ENCODE data around the gene LOXL4. TPM values are rescaled to one million over a fixed set of nuclear protein-coding genes. Genes with fewer than 3 reads are reported as not detected.

The LOXL4 gene
- 2.1 and 2.9 TPM in 2 replicates for total RNA-seq
- long read RNA-seq, partial matches to known transcripts = 1 of 6 reads
- long read RNA-seq, other reads (novel, unspliced or antisense) = 1 of 6 reads

DNA sequence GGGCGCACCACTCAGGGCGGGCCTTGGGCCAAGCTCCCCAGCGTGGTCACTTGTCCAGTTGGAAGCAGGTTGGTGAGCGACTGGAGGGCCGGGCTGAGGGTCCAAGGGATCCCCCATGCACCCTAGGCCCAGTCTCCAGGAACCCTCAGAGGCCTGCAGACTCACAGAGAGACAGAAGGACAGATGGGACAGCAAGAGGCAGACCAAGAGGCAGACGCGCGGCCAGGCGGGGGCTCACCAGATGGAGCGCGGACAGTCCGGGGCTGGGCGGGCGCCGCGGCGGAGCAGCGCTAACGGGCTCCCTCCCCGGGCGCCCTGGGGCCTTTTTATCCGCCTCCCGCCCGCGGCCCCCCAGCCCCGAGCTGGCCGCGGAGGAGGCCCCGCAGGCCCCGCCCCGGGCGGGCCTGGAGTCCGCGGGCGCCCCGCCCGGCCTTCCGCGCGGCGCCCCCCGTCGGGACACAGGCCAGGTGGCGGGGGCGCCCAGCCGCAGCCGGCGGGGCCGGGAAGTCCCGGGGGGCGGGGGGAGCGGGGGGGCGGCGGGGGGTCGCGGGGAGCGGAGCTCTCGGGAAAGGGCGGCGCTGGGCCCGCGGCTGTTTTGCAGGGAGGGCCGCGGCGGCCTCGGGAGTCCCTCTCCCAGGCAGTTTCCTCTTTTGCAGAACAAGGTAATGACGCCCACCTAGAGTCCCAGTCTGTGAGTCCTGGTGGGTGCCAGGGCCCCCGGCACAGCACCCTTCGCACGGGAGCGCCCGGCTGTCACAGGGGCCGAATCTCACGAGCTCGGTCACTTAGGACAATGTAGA is at the start of gene LOXL4:
LOXL4 (minus strand) TSS at position 301 of the 800 bp plus-strand sequence. CDS start 5,175 bp downstream, outside the sequence.
- DNase-seq (ENCODE audit: extremely low spot score, unreplicated experiment) = peak; percentile 81
- TF ChIP-seq, protein P1, sequence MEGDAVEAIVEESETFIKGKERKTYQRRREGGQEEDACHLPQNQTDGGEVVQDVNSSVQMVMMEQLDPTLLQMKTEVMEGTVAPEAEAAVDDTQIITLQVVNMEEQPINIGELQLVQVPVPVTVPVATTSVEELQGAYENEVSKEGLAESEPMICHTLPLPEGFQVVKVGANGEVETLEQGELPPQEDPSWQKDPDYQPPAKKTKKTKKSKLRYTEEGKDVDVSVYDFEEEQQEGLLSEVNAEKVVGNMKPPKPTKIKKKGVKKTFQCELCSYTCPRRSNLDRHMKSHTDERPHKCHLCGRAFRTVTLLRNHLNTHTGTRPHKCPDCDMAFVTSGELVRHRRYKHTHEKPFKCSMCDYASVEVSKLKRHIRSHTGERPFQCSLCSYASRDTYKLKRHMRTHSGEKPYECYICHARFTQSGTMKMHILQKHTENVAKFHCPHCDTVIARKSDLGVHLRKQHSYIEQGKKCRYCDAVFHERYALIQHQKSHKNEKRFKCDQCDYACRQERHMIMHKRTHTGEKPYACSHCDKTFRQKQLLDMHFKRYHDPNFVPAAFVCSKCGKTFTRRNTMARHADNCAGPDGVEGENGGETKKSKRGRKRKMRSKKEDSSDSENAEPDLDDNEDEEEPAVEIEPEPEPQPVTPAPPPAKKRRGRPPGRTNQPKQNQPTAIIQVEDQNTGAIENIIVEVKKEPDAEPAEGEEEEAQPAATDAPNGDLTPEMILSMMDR (IDR thresholded peaks at IDR 0.05) = no peak
- Mint-ChIP-seq H3K9me3 (ENCODE audit: unreplicated experiment) (no peaks in the 10 kb centered on the region), H3K36me3 (ENCODE audit: unreplicated experiment) (no peaks in the 10 kb centered on the region), H3K27me3 (ENCODE audit: unreplicated experiment) (no peaks in the 10 kb centered on the region), H3K4me3 (ENCODE audit: unreplicated experiment) (peak within 1 kb of the TSS; percentile 60), H3K4me1 (ENCODE audit: unreplicated experiment) (peaks cover 32% of the 10 kb centered on the region), H3K27ac (ENCODE audit: unreplicated experiment) (peak within 1 kb of the TSS; percentile 77)

DNA sequence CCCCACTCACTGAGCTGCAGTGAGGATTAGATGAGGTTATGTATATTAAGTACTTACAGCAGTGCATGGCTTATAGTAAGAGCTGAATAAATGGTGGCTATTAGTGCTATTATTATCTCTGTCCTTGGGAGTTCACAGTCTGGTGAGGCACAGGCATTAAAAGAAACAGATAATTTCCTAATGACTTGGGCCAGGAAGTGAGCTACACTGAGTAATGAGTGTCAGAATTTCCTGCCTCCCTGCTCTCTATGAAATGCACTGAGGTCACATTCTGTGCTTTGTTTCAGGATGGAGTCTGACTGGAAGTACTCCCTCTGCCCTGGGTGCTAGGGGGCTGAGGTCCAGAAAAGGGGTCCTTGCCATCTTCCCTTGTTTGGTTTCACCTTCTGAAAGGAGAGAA is 48.7 kb upstream of the LOXL4 start:
- Mint-ChIP-seq H3K4me3 (ENCODE audit: unreplicated experiment) (no peak overlapping the region), H3K27me3 (ENCODE audit: unreplicated experiment) (no peaks in the 10 kb centered on the region), H3K27ac (ENCODE audit: unreplicated experiment) (no peak overlapping the region), H3K36me3 (ENCODE audit: unreplicated experiment) (no peaks in the 10 kb centered on the region), H3K9me3 (ENCODE audit: unreplicated experiment) (no peaks in the 10 kb centered on the region), H3K4me1 (ENCODE audit: unreplicated experiment) (peaks cover 12% of the 10 kb centered on the region)
- no peak for DNase-seq (ENCODE audit: extremely low spot score, unreplicated experiment)
- TF ChIP-seq, protein P1 (IDR thresholded peaks at IDR 0.05) = no peak

DNA sequence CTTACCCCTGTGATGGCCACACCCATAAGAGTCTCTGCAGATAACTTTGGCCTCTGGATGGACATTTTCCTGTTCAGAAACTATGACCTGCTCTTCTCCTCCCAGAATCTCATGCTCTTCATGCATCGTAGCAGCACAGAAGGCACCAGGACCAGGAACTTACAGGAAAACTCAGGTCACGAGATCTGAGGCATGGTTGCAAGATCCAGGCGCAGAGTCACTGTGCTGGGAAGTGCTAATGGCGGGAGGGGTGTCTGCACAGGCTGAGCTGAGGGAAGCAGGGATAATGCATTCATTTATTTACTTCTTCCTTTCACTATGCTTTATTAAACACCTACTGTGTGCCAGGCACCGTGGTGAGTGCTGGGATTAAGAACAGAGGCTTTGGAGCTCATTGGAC is 48.2 kb upstream of the LOXL4 start:
- Mint-ChIP-seq H3K27me3 (ENCODE audit: unreplicated experiment) (no peaks in the 10 kb centered on the region), H3K9me3 (ENCODE audit: unreplicated experiment) (no peaks in the 10 kb centered on the region), H3K36me3 (ENCODE audit: unreplicated experiment) (no peaks in the 10 kb centered on the region), H3K4me1 (ENCODE audit: unreplicated experiment) (peaks cover 12% of the 10 kb centered on the region), H3K27ac (ENCODE audit: unreplicated experiment) (no peak overlapping the region), H3K4me3 (ENCODE audit: unreplicated experiment) (no peak overlapping the region)
- DNase-seq (ENCODE audit: extremely low spot score, unreplicated experiment) = no peak
- TF ChIP-seq, protein P1 (IDR thresholded peaks at IDR 0.05) = no peak

DNA sequence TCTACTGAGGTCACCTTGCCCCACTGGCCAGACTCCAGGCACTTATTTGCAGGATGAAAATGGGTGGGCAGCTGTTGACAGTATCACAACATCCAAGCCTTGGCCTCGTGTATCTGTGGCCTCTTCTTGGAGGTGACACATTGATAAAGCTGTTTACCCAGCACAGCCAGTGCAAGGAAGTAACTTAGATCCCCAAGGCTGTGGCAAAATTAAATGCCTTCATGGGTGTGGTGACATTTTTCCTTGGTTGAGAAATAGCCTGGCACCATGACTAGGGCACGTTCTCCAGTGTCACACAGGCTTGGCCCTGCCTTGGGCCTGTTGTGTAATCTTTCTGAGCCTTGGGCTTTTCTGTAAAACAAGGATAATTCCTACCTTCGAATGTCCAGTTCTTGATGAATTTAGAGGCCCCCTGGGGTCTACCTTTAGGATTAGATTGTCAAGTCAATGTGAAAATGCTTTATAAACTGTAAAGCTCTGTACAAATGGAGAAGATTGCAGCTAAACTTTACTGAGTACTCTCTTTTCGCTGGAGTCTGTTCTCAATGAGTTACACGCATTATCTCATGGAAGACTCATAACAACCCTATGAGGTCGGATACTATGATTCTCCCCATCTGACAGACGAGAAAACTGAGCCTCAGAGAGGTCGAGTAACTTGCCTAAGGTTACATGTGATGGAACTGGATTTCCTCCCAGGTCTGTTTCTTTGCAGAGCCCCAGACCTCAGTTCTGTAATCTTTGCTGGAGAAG is 46.7 kb upstream of the LOXL4 start:
- DNase-seq (ENCODE audit: extremely low spot score, unreplicated experiment) = no peak
- no peak overlapping the region for H3K4me3 Mint-ChIP-seq (ENCODE audit: unreplicated experiment)
- no peaks in the 10 kb centered on the region for H3K27me3 Mint-ChIP-seq (ENCODE audit: unreplicated experiment)
- H3K36me3 Mint-ChIP-seq (ENCODE audit: unreplicated experiment) = no peaks in the 10 kb centered on the region
- TF ChIP-seq, protein P1 (IDR thresholded peaks at IDR 0.05) = no peak
- peaks cover 15% of the 10 kb centered on the region for H3K4me1 Mint-ChIP-seq (ENCODE audit: unreplicated experiment)
- H3K27ac Mint-ChIP-seq (ENCODE audit: unreplicated experiment) = no peak overlapping the region
- no peaks in the 10 kb centered on the region for H3K9me3 Mint-ChIP-seq (ENCODE audit: unreplicated experiment)

DNA sequence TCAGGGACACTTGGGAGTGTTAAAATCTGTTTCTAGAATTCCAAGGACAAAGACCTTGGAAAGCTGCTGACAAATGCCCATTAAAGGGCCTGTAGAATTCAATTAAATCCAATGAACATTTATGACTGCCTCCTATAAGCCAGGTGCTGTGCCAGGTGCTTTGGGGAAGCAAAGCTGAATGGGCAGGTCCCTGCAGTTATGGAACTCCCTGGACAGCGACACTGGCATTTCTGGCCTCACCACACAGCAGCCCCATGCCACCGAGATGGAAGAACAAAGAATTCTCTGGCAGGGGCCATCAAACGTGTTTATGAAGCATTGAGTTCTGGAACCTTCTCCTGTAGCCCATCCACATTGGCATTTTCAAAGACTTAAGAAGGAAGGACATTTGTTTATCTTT is 45.6 kb upstream of the LOXL4 start:
- H3K9me3 Mint-ChIP-seq (ENCODE audit: unreplicated experiment) = no peaks in the 10 kb centered on the region
- H3K4me1 Mint-ChIP-seq (ENCODE audit: unreplicated experiment) = peaks cover 25% of the 10 kb centered on the region
- TF ChIP-seq, protein P1 (IDR thresholded peaks at IDR 0.05) = no peak
- H3K4me3 Mint-ChIP-seq (ENCODE audit: unreplicated experiment) = no peak overlapping the region
- no peak for DNase-seq (ENCODE audit: extremely low spot score, unreplicated experiment)
- H3K36me3 Mint-ChIP-seq (ENCODE audit: unreplicated experiment) = no peaks in the 10 kb centered on the region
- H3K27me3 Mint-ChIP-seq (ENCODE audit: unreplicated experiment) = no peaks in the 10 kb centered on the region
- no peak overlapping the region for H3K27ac Mint-ChIP-seq (ENCODE audit: unreplicated experiment)
